ENCODE data around the gene SOX12. TPM values are rescaled to one million over a fixed set of nuclear protein-coding genes. Genes with fewer than 3 reads are reported as not detected.

Gene SOX12
- total RNA-seq (10 to 100 TPM in 1 of 2 donors, 1 to 10 TPM in 1; 6.8 to 15.9 TPM), polyA plus RNA-seq (1 to 10 TPM; 2.7 to 4.1 TPM)
- long read RNA-seq, donor 1, full-length matches to known transcripts: 115 of 115 reads
- long read RNA-seq, donor 1, partial matches to known transcripts: 0 of 115 reads
- long read RNA-seq, donor 1, other reads (novel, unspliced or antisense): 0 of 115 reads
- long read RNA-seq, donor 2, full-length matches to known transcripts: 62 of 62 reads
- long read RNA-seq, donor 2, partial matches to known transcripts: 0 of 62 reads
- long read RNA-seq, donor 2, other reads (novel, unspliced or antisense): 0 of 62 reads
- long read RNA-seq, donor 3, full-length matches to known transcripts: 61 of 61 reads
- long read RNA-seq, donor 3, partial matches to known transcripts: 0 of 61 reads
- long read RNA-seq, donor 3, other reads (novel, unspliced or antisense): 0 of 61 reads
- long read RNA-seq, donor 4, full-length matches to known transcripts: 95 of 95 reads
- long read RNA-seq, donor 4, partial matches to known transcripts: 0 of 95 reads
- long read RNA-seq, donor 4, other reads (novel, unspliced or antisense): 0 of 95 reads
- long read RNA-seq, donor 5, full-length matches to known transcripts: 159 of 159 reads
- long read RNA-seq, donor 5, partial matches to known transcripts: 0 of 159 reads
- long read RNA-seq, donor 5, other reads (novel, unspliced or antisense): 0 of 159 reads

DNA sequence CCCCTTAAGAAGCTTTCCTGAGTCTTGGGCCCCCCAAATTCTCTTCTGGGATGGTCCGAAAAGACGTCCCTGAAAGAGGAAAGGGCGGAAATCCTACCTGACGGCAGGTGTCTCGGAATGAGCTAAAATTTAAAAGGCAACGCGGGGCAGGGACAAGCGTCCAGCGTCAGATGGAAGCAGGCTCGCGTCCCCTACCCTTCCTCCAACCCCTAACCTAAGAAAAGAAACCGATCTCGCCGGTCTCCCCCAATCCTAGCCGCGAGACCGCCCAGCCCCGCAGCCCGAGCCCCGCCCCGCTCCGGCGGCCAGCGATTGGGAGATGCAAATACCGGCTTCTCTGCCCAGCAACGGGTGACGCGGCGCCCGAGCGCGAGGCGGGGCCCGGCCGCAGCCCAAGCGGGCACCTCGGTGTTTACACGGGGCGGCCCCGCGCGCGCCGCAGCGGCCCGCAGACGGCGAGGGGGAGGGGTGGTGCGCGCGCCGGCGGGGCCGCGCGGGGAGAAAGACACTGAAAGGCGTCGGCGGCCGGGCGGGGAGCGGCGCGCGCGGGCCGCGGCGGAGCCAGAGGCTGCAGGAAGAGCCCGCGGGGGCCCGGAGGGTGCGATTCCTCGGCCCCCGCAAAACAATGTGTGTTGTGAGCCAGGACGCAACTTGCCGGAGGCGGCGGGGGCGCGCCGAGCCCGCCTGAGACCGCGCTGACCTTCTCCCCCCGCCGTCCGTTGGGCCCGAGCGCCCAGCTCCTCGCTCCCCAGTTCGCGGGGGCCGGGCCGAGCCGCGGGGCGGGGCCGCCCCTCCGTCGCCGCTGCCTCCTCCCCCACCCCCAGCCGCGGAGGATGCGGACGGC lies at the start of gene SOX12:
Gene SOX12, plus strand, starts transcription at position 508 of the 844 bp plus-strand sequence. CDS start 373 bp downstream, outside the sequence.
- Histone ChIP-seq H3K9ac (ENCODE audit: insufficient read depth in 1 of 2, low read length in 2 of 2) (peak within 1 kb of the TSS; percentile 73 to 92), H3K4me3 (peak within 1 kb of the TSS; percentile 64), H3K27ac (ENCODE audit: low read depth in 1 of 2, low read length in 1 of 2) (peak within 1 kb of the TSS; percentile 94), H3K36me3 (ENCODE audit: control insufficient read depth in 4 of 4, insufficient read depth in 4 of 4, low read length in 4 of 4) (peaks cover 0 to 21% (median 6%) of the 10 kb centered on the region in 4 donors), H3K9me3 (ENCODE audit: control insufficient read depth in 4 of 4, insufficient read depth in 3 of 4, low read length in 3 of 4) (no peaks in the 10 kb centered on the region), H3K4me1 (ENCODE audit: control insufficient read depth in 5 of 5, insufficient read depth in 5 of 5, low read length in 5 of 5) (peaks cover 0 to 30% (median 6%) of the 10 kb centered on the region in 5 donors), H3K27me3 (ENCODE audit: control insufficient read depth in 3 of 3, insufficient read depth in 3 of 3, low read length in 2 of 3) (no peaks in the 10 kb centered on the region)
- DNase-seq: peak; percentile 96 to 98 (median 98)
- peak; percentile 74 for ATAC-seq (ENCODE audit: insufficient read depth, low FRiP score)
- 0% methylated on average over 47 to 106 of the region's 106 CpGs for WGBS, 2 donors
- TF ChIP-seq, protein P1, sequence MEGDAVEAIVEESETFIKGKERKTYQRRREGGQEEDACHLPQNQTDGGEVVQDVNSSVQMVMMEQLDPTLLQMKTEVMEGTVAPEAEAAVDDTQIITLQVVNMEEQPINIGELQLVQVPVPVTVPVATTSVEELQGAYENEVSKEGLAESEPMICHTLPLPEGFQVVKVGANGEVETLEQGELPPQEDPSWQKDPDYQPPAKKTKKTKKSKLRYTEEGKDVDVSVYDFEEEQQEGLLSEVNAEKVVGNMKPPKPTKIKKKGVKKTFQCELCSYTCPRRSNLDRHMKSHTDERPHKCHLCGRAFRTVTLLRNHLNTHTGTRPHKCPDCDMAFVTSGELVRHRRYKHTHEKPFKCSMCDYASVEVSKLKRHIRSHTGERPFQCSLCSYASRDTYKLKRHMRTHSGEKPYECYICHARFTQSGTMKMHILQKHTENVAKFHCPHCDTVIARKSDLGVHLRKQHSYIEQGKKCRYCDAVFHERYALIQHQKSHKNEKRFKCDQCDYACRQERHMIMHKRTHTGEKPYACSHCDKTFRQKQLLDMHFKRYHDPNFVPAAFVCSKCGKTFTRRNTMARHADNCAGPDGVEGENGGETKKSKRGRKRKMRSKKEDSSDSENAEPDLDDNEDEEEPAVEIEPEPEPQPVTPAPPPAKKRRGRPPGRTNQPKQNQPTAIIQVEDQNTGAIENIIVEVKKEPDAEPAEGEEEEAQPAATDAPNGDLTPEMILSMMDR (IDR thresholded peaks at IDR 0.05; ENCODE audit: control extremely low read depth, extremely low read depth): no peak

DNA sequence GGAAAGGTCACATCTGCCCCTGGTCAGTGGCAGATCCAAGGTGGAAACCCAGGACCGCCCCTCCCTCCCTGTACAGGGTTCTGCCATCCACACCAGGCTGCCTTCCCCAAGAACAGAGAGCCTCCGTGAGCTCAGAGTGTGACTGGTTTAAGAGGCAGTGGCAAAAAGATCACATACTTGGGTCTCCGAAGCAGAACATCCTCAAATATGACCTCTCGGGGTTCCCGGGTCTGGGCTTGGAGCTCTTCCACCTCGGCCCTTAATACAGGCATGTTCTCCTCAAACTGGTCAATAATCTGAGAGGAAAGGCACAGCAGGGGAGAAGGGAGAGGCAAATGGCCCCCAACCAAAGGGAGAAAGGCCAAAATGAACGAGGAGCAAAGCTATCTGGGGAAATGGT lies 49.6 kb upstream of the SOX12 start:
- TF ChIP-seq, protein P1 (IDR thresholded peaks at IDR 0.05; ENCODE audit: control extremely low read depth, extremely low read depth): no peak
- no peak for DNase-seq
- H3K4me1 ChIP-seq (ENCODE audit: control insufficient read depth in 5 of 5, insufficient read depth in 5 of 5, low read length in 5 of 5): no peaks in the 10 kb centered on the region
- whole genome bisulfite sequencing, 2 donors: 92 to 93% methylated on average over 7 of the region's 7 CpGs
- H3K36me3 ChIP-seq (ENCODE audit: control insufficient read depth in 4 of 4, insufficient read depth in 4 of 4, low read length in 4 of 4): peaks cover 0 to 26% (median 16%) of the 10 kb centered on the region in 4 donors
- H3K9ac ChIP-seq (ENCODE audit: insufficient read depth in 1 of 2, low read length in 2 of 2): no peak overlapping the region
- no peaks in the 10 kb centered on the region for H3K27me3 ChIP-seq (ENCODE audit: control insufficient read depth in 3 of 3, insufficient read depth in 3 of 3, low read length in 2 of 3)
- no peak for ATAC-seq (ENCODE audit: insufficient read depth, low FRiP score)
- peaks cover 0 to 2% (median 0%) of the 10 kb centered on the region in 4 donors for H3K9me3 ChIP-seq (ENCODE audit: control insufficient read depth in 4 of 4, insufficient read depth in 3 of 4, low read length in 3 of 4)
- H3K27ac ChIP-seq (ENCODE audit: low read depth in 1 of 2, low read length in 1 of 2): no peak overlapping the region
- H3K4me3 ChIP-seq: no peak overlapping the region

DNA sequence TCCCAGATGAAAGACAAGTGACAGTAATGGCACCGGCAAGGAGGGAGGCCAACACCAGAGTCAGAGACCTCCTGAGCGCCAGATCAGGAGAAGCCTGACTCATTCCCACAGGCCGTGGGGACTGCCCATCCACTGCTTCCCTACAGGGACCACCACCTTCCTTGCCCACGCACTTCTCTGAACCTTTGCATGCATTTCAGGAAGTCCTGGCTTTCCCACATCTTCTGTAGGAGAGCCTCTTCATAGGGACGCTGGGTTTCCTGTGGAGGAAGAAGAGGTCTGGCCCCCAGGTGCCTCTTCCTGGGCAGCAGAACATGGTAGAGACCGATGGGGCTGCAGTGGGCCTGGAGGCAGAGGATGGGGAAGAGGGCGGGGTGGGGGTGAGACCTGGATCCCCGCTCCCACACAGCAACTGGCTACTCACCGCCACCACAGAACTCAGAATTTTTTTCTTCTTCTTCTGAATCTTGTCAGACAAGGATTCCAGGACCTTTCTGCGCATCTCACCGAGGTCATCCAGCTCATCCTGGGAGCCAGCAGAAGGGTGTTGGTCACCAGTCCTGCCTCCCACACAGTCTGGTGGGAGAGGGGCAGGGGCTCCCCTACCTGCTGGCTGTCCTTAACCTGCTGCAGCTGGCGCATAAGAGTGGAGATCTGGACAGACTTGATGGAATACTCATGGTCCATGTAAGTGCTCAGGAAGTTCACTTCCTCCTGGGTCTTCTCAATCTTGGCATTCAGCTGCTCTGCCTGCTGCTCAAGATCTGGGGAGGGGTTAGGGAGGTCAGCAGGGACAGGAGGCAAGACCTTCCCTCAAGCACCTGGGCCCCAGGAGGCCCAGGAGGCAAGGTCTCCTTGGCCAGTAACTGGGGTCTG lies 48.5 kb upstream of the SOX12 start:
- TF ChIP-seq, protein P1 (IDR thresholded peaks at IDR 0.05; ENCODE audit: control extremely low read depth, extremely low read depth): no peak
- Histone ChIP-seq H3K9me3 (ENCODE audit: control insufficient read depth in 4 of 4, insufficient read depth in 3 of 4, low read length in 3 of 4) (peaks cover 0 to 2% (median 0%) of the 10 kb centered on the region in 4 donors), H3K9ac (ENCODE audit: insufficient read depth in 1 of 2, low read length in 2 of 2) (no peak overlapping the region), H3K27ac (ENCODE audit: low read depth in 1 of 2, low read length in 1 of 2) (no peak overlapping the region), H3K4me3 (no peak overlapping the region), H3K27me3 (ENCODE audit: control insufficient read depth in 3 of 3, insufficient read depth in 3 of 3, low read length in 2 of 3) (no peaks in the 10 kb centered on the region), H3K36me3 (ENCODE audit: control insufficient read depth in 4 of 4, insufficient read depth in 4 of 4, low read length in 4 of 4) (peaks cover 0 to 29% (median 17%) of the 10 kb centered on the region in 4 donors), H3K4me1 (ENCODE audit: control insufficient read depth in 5 of 5, insufficient read depth in 5 of 5, low read length in 5 of 5) (no peaks in the 10 kb centered on the region)
- 92 to 93% methylated on average over 12 of the region's 12 CpGs for WGBS, 2 donors
- ATAC-seq (ENCODE audit: insufficient read depth, low FRiP score) (no peak), DNase-seq (no peak)

All from lung (tissue), 16 donors.